ENCODE measurements around the gene RGS8. TPM values are rescaled to one million over a fixed set of nuclear protein-coding genes. Genes with fewer than 3 reads are reported as not detected.

RGS8 gene
- total and polyA plus RNA-seq, 11 donors = 0.05 to 0.23 (median 0.11) TPM; not detected in 8

DNA sequence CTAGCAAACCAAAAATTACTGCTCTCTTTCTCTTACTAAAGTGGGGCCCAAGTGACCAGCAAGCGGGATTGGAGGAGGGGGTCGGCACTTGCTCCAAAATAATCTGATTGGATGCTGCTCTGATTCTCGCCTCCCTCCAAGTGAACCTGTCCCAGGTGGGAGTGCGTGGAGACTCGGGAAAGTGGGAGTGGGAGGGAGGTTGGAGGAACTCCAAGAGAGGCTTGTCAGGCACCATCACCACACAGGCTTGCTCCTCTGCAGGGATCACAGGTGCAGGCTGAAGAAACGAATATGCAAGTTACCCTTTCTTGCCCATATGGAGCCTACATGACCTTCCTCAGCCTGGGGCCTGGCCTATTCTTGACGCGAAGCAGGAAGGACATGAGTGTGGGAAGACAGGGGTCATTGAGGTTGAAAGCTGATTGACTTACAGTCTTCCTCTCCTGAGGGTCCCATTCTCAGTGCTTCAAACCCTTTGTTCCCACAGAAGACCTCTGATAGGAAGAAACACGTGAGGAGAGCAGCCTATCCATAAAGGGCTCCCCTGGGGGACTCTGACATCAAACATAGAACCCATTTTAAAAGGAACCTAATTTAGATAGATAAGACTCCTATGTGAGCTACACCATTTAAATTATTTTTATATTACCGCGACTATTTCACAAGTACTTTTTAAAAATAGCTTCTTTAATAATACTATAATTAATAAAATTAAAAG is 14.2 kb downstream of the RGS8 start:
- Histone ChIP-seq H3K27ac (no peak overlapping the region), H3K27me3 (peaks cover 0 to 3% (median 0%) of the 10 kb centered on the region in 9 donors), H3K9me3 (no peaks in the 10 kb centered on the region), H3K4me1 (peaks cover 0 to 15% (median 11%) of the 10 kb centered on the region in 12 donors), H3K4me3 (no peak overlapping the region), H3K36me3 (no peaks in the 10 kb centered on the region)
- 87 to 91% (median 89%) methylated on average over 11 of the region's 11 CpGs for WGBS, 4 donors
- DNase-seq (no peak), ATAC-seq (no peak)
- intact Hi-C loops (cut with DNase I) = loop anchor here in 2 of 10 donors (5.0 to 10.0 kb wide), 2 partner anchors 48 to 95 kb away; no protein-coding TSS in a partner anchor
- TF ChIP-seq, protein P1, sequence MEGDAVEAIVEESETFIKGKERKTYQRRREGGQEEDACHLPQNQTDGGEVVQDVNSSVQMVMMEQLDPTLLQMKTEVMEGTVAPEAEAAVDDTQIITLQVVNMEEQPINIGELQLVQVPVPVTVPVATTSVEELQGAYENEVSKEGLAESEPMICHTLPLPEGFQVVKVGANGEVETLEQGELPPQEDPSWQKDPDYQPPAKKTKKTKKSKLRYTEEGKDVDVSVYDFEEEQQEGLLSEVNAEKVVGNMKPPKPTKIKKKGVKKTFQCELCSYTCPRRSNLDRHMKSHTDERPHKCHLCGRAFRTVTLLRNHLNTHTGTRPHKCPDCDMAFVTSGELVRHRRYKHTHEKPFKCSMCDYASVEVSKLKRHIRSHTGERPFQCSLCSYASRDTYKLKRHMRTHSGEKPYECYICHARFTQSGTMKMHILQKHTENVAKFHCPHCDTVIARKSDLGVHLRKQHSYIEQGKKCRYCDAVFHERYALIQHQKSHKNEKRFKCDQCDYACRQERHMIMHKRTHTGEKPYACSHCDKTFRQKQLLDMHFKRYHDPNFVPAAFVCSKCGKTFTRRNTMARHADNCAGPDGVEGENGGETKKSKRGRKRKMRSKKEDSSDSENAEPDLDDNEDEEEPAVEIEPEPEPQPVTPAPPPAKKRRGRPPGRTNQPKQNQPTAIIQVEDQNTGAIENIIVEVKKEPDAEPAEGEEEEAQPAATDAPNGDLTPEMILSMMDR (IDR thresholded peaks at IDR 0.05) = no peak
- no peak for TF ChIP-seq POLR2A (IDR thresholded peaks at IDR 0.05)

DNA sequence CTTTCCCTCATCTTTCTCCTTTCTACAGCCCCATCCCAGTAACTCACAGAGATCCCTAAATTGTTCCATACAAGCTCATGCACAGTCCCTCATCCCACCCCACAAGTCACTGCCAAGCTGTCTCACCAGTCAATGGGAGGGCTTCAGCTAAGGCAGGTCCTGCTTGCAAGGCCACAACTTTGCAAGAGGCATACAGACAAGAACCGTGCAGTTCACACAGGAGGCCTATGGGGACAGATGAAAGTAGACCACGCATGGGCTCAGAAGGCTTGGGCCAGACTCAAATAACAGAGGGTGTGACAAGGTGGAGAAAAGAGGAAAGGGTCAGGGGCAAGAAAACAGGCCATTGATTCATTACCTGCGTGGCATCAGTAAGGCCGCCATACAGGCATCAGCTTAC is 15.1 kb downstream of the RGS8 start:
- H3K9me3 ChIP-seq = no peaks in the 10 kb centered on the region
- no peak for TF ChIP-seq POLR2A (IDR thresholded peaks at IDR 0.05)
- TF ChIP-seq, protein P1 (IDR thresholded peaks at IDR 0.05) = no peak
- 93 to 100% (median 95%) methylated on average over 4 of the region's 4 CpGs for WGBS, 4 donors
- DNase-seq (no peak), ATAC-seq (no peak)
- H3K4me1 ChIP-seq = peaks cover 0 to 10% (median 4%) of the 10 kb centered on the region in 12 donors
- no peak overlapping the region for H3K27ac ChIP-seq
- intact Hi-C loops (cut with DNase I) = no loop called here
- no peak overlapping the region for H3K4me3 ChIP-seq
- H3K27me3 ChIP-seq = peaks cover 0 to 3% (median 0%) of the 10 kb centered on the region in 9 donors
- no peaks in the 10 kb centered on the region for H3K36me3 ChIP-seq

DNA sequence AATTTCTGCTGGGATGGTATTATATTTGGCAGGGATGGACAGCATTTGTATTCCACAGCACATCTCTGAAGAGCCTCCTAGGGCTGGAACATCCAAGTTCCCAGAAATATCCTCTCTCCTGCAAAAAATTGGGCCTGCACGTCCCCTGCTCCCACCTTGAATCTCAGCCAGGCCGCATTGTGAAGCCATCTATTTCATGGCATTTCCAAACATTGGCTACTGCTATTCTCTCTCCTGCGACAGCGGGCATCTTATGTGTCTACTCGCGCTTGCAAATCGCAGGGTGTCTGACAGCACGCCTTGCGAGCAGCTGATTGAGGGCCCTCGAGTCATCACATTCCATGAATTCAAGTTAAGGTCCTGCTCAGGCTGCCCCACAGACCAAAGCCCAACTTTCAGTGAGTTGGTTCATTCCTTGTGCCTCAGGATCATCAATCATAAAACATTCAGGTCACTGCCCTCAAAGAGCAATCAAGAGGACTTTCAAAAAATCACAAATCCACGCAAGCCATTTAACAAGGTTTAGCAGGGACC is 15.8 kb downstream of the RGS8 start:
- no peak for TF ChIP-seq POLR2A (IDR thresholded peaks at IDR 0.05)
- TF ChIP-seq, protein P1 (IDR thresholded peaks at IDR 0.05) = no peak
- ATAC-seq (no peak), DNase-seq (no peak)
- Histone ChIP-seq H3K27me3 (peaks cover 0 to 3% (median 0%) of the 10 kb centered on the region in 9 donors), H3K4me1 (peaks cover 0 to 6% (median 0%) of the 10 kb centered on the region in 12 donors), H3K27ac (no peak overlapping the region), H3K4me3 (no peak overlapping the region), H3K36me3 (no peaks in the 10 kb centered on the region), H3K9me3 (no peaks in the 10 kb centered on the region)
- intact Hi-C loops (cut with DNase I) = no loop called here
- WGBS, 4 donors = 94 to 96% (median 95%) methylated on average over 11 of the region's 11 CpGs

DNA sequence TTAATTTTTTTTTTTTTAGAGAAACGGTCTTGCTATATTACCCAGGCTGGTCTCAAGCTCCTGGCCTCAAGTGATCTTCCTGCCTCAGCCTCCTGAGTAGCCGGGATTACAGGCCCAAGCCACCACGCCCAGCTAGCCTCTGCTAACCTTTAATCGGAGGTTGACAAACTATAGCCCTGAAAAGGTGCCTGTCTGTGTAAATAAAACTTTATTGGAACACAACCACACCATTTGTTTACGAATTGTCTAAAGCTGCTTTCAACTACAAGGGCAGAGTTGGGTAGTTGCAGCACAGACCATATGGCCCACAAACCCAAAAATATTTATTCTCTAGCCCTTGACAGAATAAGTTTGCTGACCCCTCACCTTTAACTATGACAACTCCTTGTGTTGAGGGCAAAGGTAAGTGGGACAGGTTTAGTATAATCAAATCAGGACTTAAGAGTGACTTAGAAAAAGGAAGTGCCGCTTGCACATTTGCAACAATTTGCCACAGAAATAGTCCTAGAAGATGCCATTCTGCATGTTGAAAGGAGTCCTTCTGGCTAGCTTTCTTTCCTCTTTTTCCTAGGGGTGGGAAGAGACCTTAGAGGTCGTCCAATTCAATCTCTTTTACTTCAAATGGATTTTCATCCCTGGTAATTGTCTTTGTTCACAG is 16.4 kb downstream of the RGS8 start:
- Histone ChIP-seq H3K27me3 (peaks cover 0 to 3% (median 0%) of the 10 kb centered on the region in 9 donors), H3K36me3 (no peaks in the 10 kb centered on the region), H3K4me3 (no peak overlapping the region), H3K27ac (no peak overlapping the region), H3K4me1 (peaks cover 0 to 6% (median 0%) of the 10 kb centered on the region in 12 donors), H3K9me3 (no peaks in the 10 kb centered on the region)
- intact Hi-C loops (cut with DNase I) = no loop called here
- WGBS, 4 donors = 91 to 95% (median 95%) methylated on average over 7 of the region's 7 CpGs
- no peak for DNase-seq
- no peak for TF ChIP-seq POLR2A (IDR thresholded peaks at IDR 0.05)
- TF ChIP-seq, protein P1 (IDR thresholded peaks at IDR 0.05) = no peak
- ATAC-seq = no peak

All from heart left ventricle (tissue), 16 donors.